GM18502 (cell line): ENCODE data around the gene SALL1.

Experiments
- ATAC-seq: cut with Tn5 transposase; IDR thresholded peaks from one replicate; pipeline ENCODE4 v1.9.1; 2021; ENCODE audit warnings: mild to moderate bottlenecking; ENCODE audit not compliant: unreplicated experiment, poor library complexity

The SALL1 gene

DNA sequence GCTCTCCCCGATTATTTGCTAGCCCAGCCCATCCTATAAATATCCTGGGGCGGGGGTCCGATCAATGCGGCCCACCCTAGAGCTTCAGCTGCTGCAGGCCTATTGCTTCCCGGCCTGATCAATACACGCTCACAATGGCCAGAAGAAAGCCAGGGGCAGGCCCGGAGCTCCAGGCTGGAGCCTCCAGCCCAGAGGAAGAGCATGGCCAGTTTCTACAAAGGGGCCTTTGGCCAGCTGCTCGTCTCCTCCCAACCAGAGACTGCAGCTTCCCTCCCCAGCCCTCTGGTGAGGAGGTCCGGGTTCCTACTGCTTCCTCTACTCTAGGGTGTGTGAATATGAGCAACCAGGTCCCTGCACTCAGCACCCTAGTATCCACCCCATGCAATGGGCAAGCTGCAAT, 36.7 kb downstream of the SALL1 start:
- ATAC-seq: no peak

- no peak for ATAC-seq
Observed at GRCh38 chr16:51113236-51114125, 37.6 kb downstream of the SALL1 start.

DNA sequence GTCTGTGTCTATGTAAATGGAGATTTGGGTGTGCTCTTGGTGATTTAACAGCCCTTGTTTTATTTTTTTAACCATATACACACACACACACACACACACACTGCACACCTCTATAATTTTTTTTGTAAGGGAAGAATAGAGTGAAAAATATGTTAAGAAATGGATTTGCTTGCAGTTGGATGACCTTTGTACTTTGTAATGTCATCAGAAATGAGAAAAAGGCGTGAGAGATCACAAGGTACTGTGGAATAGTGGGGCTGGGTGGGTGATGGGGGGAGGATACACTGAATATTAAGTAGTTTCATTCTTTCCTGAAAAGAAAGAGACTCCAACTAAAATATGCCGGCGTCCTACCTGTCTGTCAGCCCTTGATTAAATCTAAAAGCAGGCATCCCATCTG, 38.7 kb downstream of the SALL1 start:
- ATAC-seq: no peak

DNA sequence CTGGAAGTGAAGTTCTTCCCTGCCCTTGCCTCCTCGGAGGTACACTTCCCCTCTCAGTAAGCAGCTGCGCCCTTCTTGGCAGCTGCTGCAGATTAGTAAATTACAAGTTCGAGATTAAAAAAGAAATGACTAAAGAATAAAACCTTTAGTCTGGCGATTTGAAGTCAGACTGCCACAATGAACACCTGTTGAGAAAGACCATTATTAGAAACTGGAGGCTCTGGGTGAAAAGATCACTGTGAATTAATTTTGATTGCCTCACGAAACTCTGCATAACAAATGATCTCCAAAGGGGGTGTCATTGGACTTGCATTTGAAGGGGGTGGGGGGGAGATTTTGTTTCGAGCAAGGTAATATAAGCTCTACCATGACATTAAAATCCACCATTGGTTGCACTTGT, 39.3 kb downstream of the SALL1 start:
- ATAC-seq: no peak

- ATAC-seq: no peak
Observed at GRCh38 chr16:51110700-51111157, 40.3 kb downstream of the SALL1 start.

- no peak for ATAC-seq
Observed at GRCh38 chr16:51109173-51109572, 41.9 kb downstream of the SALL1 start.

DNA sequence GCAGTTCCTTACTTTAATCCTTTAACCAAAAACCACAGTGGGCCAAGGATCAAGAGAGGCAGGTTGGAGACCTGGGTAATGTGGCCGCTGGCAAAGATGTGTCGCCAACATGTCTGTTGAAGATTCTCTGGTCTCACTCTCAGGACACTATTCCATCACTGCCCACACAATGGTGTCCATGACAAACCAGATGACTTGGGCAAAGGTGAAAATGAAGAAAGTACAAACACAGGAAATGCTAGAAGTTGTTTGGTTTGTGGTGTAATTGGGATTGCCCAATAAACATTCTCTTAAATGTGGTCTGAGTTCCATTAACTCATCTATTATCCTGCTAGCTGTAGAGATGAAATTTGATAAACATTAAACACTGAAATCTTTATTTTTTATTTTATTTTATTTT, 43.3 kb downstream of the SALL1 start:
- no peak for ATAC-seq

GRCh38 chr16:51106535-51106934, 44.5 kb downstream of the SALL1 start:
- no peak for ATAC-seq

GRCh38 chr16:51103590-51103989, 47.5 kb downstream of the SALL1 start:
- ATAC-seq: no peak

- no peak for ATAC-seq
Observed at GRCh38 chr16:51097729-51098128, 53.3 kb downstream of the SALL1 start.

GRCh38 chr16:51095890-51096626, 55.0 kb downstream of the SALL1 start:
- ATAC-seq: no peak

- no peak for ATAC-seq
Observed at GRCh38 chr16:51095084-51095881, 55.8 kb downstream of the SALL1 start.

GRCh38 chr16:51093726-51094280, 57.3 kb downstream of the SALL1 start:
- ATAC-seq: no peak
